Measurements from ENCODE around the gene GAS2L1. TPM values are rescaled to one million over a fixed set of nuclear protein-coding genes. Genes with fewer than 3 reads are reported as not detected.

GAS2L1 gene
- total RNA-seq, 1 experiment from 2014 or later, result 29.4 TPM

DNA sequence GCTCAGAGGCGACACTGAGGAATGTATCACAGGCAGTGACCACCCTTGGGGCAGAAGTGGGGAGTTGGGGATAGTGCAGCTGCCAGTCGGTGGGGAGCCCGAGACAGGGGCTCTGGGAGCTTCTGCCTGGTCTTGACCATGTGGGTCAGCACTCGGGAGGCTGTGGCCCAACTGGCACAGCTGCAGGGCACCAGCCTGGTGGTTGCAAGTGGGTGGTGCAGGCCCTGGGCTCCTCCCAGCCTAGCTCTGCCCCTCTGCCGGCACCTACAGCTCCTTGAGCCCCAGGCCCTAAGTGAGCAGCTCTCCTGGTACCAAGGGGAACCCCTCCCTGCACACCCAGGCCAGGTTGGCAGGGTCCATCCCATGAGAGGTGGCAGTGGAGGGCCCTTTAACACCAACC lies 21.6 kb downstream of the GAS2L1 start:
- intact Hi-C loops (cut with micrococcal nuclease), result no loop called here
- Histone ChIP-seq H3K9me3 (ENCODE audit: control insufficient read depth in 1 of 2, insufficient read depth in 1 of 2, low read depth in 1 of 2, low read length in 2 of 2) (no peaks in the 10 kb centered on the region), H3K9me2 (ENCODE audit: insufficient read depth) (no peaks in the 10 kb centered on the region), H3K27ac (ENCODE audit: low read depth, low read length) (no peak overlapping the region), H3K9ac (ENCODE audit: low read length) (no peak overlapping the region), H3K79me2 (ENCODE audit: insufficient read depth, low read length) (no peaks in the 10 kb centered on the region), H3K4me2 (ENCODE audit: low read length) (no peak overlapping the region), H3K36me3 (ENCODE audit: control insufficient read depth in 1 of 2, insufficient read depth in 2 of 2, low read length in 2 of 2) (peaks cover 0 to 10% of the 10 kb centered on the region in 2 experiments; a peak in 2 of 4 replicates), H3K27me3 (ENCODE audit: insufficient read depth, low read length) (no peaks in the 10 kb centered on the region), H3K4me1 (ENCODE audit: control insufficient read depth in 1 of 2, insufficient read depth in 2 of 2, low read length in 2 of 2) (peaks cover 0 to 6% of the 10 kb centered on the region in 2 experiments; a peak in 1 of 4 replicates), H4K20me1 (ENCODE audit: insufficient read depth) (no peaks in the 10 kb centered on the region), H3K4me3 (replicated peaks in 1 of 2; ENCODE audit: low read depth in 1 of 2, low read length in 2 of 2) (no peak overlapping the region), H2AFZ (ENCODE audit: low read depth, low read length, poor library complexity, severe bottlenecking) (no peak overlapping the region)
- TF ChIP-seq, protein P1, sequence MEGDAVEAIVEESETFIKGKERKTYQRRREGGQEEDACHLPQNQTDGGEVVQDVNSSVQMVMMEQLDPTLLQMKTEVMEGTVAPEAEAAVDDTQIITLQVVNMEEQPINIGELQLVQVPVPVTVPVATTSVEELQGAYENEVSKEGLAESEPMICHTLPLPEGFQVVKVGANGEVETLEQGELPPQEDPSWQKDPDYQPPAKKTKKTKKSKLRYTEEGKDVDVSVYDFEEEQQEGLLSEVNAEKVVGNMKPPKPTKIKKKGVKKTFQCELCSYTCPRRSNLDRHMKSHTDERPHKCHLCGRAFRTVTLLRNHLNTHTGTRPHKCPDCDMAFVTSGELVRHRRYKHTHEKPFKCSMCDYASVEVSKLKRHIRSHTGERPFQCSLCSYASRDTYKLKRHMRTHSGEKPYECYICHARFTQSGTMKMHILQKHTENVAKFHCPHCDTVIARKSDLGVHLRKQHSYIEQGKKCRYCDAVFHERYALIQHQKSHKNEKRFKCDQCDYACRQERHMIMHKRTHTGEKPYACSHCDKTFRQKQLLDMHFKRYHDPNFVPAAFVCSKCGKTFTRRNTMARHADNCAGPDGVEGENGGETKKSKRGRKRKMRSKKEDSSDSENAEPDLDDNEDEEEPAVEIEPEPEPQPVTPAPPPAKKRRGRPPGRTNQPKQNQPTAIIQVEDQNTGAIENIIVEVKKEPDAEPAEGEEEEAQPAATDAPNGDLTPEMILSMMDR (IDR thresholded peaks at IDR 0.05 in 2 of 3, conservative IDR thresholded peaks at IDR 0.05 in 1 of 3; ENCODE audit: borderline replicate concordance in 1 of 3, insufficient read depth in 1 of 3, low read depth in 2 of 3, low read length in 2 of 3), result peak in 1 of 3 experiments; percentile 35; a peak in 1 of 6 replicates
- TF ChIP-seq, protein P2, sequence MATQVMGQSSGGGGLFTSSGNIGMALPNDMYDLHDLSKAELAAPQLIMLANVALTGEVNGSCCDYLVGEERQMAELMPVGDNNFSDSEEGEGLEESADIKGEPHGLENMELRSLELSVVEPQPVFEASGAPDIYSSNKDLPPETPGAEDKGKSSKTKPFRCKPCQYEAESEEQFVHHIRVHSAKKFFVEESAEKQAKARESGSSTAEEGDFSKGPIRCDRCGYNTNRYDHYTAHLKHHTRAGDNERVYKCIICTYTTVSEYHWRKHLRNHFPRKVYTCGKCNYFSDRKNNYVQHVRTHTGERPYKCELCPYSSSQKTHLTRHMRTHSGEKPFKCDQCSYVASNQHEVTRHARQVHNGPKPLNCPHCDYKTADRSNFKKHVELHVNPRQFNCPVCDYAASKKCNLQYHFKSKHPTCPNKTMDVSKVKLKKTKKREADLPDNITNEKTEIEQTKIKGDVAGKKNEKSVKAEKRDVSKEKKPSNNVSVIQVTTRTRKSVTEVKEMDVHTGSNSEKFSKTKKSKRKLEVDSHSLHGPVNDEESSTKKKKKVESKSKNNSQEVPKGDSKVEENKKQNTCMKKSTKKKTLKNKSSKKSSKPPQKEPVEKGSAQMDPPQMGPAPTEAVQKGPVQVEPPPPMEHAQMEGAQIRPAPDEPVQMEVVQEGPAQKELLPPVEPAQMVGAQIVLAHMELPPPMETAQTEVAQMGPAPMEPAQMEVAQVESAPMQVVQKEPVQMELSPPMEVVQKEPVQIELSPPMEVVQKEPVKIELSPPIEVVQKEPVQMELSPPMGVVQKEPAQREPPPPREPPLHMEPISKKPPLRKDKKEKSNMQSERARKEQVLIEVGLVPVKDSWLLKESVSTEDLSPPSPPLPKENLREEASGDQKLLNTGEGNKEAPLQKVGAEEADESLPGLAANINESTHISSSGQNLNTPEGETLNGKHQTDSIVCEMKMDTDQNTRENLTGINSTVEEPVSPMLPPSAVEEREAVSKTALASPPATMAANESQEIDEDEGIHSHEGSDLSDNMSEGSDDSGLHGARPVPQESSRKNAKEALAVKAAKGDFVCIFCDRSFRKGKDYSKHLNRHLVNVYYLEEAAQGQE (IDR thresholded peaks at IDR 0.05; ENCODE audit: low read depth), result no peak
- BruUV-seq (replicated peaks), result no TSS peak
- peak; percentile 62 for ATAC-seq
- ChIA-PET CTCF (interaction anchor here (0.6 kb wide), 1 partner anchor 1770 kb away, joined by 3 read pairs; no protein-coding TSS in a partner anchor), POLR2A (no interaction called here), RAD21 (ENCODE audit: low non-redundant PET in 1 of 2, low total read pairs in 2 of 2, uncharacterized antibody in 2 of 2, unreplicated experiment in 2 of 2) (no interaction called here)
- DNase-seq (ENCODE audit: low read depth, low spot score), result no peak
